ENCODE results near the gene PCSK1N. TPM values are rescaled to one million over a fixed set of nuclear protein-coding genes. Genes with fewer than 3 reads are reported as not detected.
"Not testable (repeated sequence)": the region's sequence is repeated elsewhere in the genome, so short reads cannot be mapped to it uniquely, and the experiment has no call there.

PCSK1N gene
- total and polyA plus RNA-seq, 5 donors = 1.6 to 9.6 (median 5.0) TPM

DNA sequence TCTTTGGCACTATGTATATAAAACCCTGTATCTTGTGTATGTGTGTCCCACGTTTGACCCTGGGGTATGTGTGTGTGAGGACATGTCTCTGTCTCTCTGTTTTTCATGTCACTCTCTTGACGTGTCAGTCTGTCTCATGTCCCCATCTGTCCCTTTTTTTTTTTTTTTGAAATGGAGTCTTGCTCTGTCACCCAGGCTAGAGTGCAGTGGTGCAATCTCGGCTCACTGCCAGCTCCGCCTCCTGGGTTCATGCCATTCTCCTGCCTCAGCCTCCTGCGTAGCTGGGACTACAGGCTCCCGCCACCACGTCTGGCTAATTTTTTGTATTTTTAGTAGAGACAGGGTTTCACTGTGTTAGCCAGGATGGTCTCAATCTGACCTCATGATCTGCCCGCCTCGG lies 16.0 kb downstream of the PCSK1N start:
- intact Hi-C loops (cut with DNase I); ATAC-seq; DNase-seq; H3K27ac ChIP-seq (ENCODE audit: low read length); H3K27me3 ChIP-seq (ENCODE audit: control insufficient read depth, insufficient read depth); H3K9me3 ChIP-seq (ENCODE audit: control insufficient read depth, low read length); H3K4me3 ChIP-seq (ENCODE audit: low read length); H3K4me1 ChIP-seq (ENCODE audit: control insufficient read depth, insufficient read depth, low read length): not testable (repeated sequence)
- WGBS = 88% methylated on average over 9 of the region's 9 CpGs

DNA sequence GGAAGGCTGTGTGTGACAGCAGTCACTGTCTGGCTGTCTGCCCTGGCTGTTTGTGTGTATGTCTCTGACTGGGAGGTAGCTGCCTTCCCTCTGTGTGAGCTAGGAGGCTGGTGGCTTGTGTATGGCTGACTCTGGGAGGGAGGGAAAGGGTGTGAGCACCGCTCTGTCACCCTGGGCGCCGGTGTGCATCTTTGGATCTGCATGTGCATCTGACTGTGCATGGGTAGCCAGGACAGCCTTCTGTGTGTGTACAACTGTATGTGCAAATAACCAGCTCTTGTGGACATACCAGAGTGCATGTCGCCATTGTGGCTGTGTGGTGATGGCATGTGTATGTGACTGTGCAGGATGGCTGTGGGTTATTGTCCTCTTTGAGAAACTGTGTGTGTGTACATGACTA lies 16.5 kb downstream of the PCSK1N start:
- DNase-seq (no peak), ATAC-seq (no peak)
- WGBS = 96% methylated on average over 4 of the region's 4 CpGs
- intact Hi-C loops (cut with DNase I) = no loop called here
- H3K4me3 ChIP-seq (ENCODE audit: low read length) = no peak overlapping the region
- H3K27me3 ChIP-seq (ENCODE audit: control insufficient read depth, insufficient read depth) = no peaks in the 10 kb centered on the region
- no peaks in the 10 kb centered on the region for H3K9me3 ChIP-seq (ENCODE audit: control insufficient read depth, low read length)
- no peaks in the 10 kb centered on the region for H3K4me1 ChIP-seq (ENCODE audit: control insufficient read depth, insufficient read depth, low read length)
- H3K27ac ChIP-seq (ENCODE audit: low read length) = no peak overlapping the region

DNA sequence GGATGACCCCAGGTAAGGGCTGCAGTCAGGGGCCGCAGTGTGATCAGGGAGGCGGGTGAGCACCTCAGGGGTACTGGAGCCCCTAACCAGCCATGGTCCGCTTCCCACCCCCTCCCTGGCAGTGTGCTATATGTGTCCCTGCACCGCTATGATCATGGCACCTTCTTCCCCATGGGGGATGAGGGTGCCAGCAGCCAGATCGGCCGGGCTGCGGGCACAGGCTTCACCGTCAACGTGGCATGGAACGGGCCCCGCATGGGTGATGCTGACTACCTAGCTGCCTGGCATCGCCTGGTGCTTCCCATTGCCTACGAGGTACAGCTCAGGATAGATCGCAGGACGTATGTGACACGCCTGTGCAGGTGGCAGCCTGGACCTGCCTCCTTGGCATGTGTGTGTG lies 17.3 kb downstream of the PCSK1N start:
- intact Hi-C loops (cut with DNase I) = no loop called here
- no peaks in the 10 kb centered on the region for H3K9me3 ChIP-seq (ENCODE audit: control insufficient read depth, low read length)
- ATAC-seq = peak in 1 of 2 donors; percentile 11

DNA sequence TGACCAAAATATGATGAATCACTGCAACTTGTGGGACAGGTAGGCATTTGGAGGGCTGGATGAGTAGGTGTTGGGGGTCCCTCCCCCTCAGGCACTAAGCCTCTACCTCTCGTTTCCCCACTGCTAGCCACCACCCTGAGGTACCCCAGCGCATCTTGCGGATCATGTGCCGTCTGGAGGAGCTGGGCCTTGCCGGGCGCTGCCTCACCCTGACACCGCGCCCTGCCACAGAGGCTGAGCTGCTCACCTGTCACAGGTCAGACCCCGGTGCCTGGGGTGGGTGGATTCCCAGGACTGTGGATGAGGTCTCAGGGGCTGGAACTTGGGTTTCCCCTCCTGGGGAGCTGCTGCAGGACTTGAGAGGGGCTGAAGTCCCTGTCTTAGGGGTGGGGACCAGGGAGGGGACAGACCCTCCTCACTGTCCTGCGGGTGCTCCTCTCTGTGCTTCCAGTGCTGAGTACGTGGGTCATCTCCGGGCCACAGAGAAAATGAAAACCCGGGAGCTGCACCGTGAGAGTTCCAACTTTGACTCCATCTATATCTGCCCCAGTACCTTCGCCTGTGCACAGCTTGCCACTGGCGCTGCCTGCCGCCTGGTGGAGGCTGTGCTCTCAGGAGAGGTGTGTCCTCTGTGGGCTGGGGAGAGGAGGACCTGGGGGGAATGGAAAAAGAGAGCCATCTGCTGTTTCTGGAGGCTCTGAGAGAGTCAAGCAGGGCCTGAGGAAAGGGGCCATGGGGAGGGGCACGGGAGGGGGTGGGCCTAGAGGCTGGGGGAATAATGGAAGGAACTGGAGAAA lies 19.2 kb downstream of the PCSK1N start:
- ATAC-seq = no peak
- Histone ChIP-seq H3K27me3 (ENCODE audit: control insufficient read depth, insufficient read depth) (no peaks in the 10 kb centered on the region), H3K9me3 (ENCODE audit: control insufficient read depth, low read length) (no peaks in the 10 kb centered on the region), H3K4me1 (ENCODE audit: control insufficient read depth, insufficient read depth, low read length) (no peaks in the 10 kb centered on the region), H3K27ac (ENCODE audit: low read length) (no peak overlapping the region), H3K4me3 (ENCODE audit: low read length) (no peak overlapping the region)
- WGBS = 95% methylated on average over 18 of the region's 18 CpGs
- intact Hi-C loops (cut with DNase I) = no loop called here
- DNase-seq = no peak

More for the DNA sequence above, 17.3 kb downstream of the PCSK1N start:
- Histone ChIP-seq H3K27me3 (ENCODE audit: control insufficient read depth, insufficient read depth) (no peaks in the 10 kb centered on the region), H3K4me3 (ENCODE audit: low read length) (no peak overlapping the region), H3K4me1 (ENCODE audit: control insufficient read depth, insufficient read depth, low read length) (no peaks in the 10 kb centered on the region), H3K27ac (ENCODE audit: low read length) (no peak overlapping the region)
- DNase-seq = no peak
- WGBS = 95% methylated on average over 16 of the region's 16 CpGs

DNA sequence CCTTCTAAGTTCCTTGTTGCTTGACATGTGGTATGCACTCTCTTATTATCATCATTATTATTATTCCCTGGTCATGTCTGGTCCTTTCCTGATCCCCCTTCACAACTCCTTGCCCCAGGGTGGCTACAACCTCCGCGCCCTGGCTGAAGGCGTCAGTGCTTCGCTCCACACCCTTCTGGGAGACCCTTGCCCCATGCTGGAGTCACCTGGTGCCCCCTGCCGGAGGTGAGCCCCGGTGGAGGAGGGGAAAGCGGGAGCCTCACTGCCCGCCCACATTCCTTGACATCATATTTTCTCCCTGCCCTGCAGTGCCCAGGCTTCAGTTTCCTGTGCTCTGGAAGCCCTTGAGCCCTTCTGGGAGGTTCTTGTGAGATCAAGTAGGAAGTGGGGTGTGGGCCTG lies 20.1 kb downstream of the PCSK1N start:
- Histone ChIP-seq H3K4me3 (ENCODE audit: low read length) (no peak overlapping the region), H3K27me3 (ENCODE audit: control insufficient read depth, insufficient read depth) (no peaks in the 10 kb centered on the region), H3K27ac (ENCODE audit: low read length) (no peak overlapping the region), H3K4me1 (ENCODE audit: control insufficient read depth, insufficient read depth, low read length) (no peaks in the 10 kb centered on the region), H3K9me3 (ENCODE audit: control insufficient read depth, low read length) (no peaks in the 10 kb centered on the region)
- 89% methylated on average over 8 of the region's 8 CpGs for WGBS
- ATAC-seq (no peak), DNase-seq (no peak)
- intact Hi-C loops (cut with DNase I) = no loop called here

DNA sequence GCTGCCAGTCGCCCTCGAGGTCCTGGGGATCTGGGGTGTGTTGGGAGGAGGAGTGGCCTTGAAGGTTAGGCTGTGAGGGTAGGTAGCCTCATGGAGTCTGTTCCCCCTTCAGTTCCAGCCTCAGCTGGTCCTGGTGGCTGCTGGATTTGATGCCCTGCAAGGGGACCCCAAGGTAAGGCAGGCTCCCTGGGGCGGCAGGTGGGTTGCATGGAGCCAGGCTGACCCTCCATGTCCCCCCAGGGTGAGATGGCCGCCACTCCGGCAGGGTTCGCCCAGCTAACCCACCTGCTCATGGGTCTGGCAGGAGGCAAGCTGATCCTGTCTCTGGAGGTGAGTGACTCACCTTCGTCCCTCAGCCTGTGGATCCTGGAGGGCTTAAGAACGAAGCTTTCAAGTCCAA lies 20.7 kb downstream of the PCSK1N start:
- 95% methylated on average over 8 of the region's 8 CpGs for WGBS
- Histone ChIP-seq H3K9me3 (ENCODE audit: control insufficient read depth, low read length) (no peaks in the 10 kb centered on the region), H3K27ac (ENCODE audit: low read length) (no peak overlapping the region), H3K4me3 (ENCODE audit: low read length) (no peak overlapping the region), H3K4me1 (ENCODE audit: control insufficient read depth, insufficient read depth, low read length) (no peaks in the 10 kb centered on the region), H3K27me3 (ENCODE audit: control insufficient read depth, insufficient read depth) (no peaks in the 10 kb centered on the region)
- ATAC-seq = no peak
- intact Hi-C loops (cut with DNase I) = no loop called here
- DNase-seq = no peak

DNA sequence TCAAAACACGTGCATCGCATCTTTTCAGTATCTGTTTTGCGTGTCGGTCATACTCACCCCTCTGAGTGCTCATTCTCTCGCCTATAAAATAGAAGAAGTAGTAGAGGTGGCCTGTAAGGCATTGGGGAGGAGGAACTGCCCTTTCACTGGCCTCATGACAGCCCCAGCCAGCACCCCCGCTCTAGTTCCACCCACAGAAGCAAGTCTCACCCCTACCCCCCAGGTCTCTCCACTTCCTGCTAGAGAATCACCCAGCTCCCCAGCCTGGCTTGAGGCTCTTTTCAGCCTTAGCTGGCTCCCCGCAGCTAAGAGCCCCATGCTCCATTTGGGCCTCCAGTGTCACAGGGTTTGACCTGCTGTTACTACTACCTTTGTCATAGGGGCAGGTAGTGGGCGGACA lies 21.8 kb downstream of the PCSK1N start:
- DNase-seq (no peak), ATAC-seq (no peak)
- intact Hi-C loops (cut with DNase I) = no loop called here
- WGBS = 97% methylated on average over 8 of the region's 8 CpGs
- H3K4me1 ChIP-seq (ENCODE audit: control insufficient read depth, insufficient read depth, low read length) = no peaks in the 10 kb centered on the region
- H3K27me3 ChIP-seq (ENCODE audit: control insufficient read depth, insufficient read depth) = no peaks in the 10 kb centered on the region
- no peaks in the 10 kb centered on the region for H3K9me3 ChIP-seq (ENCODE audit: control insufficient read depth, low read length)
- H3K4me3 ChIP-seq (ENCODE audit: low read length) = no peak overlapping the region
- H3K27ac ChIP-seq (ENCODE audit: low read length) = no peak overlapping the region

DNA sequence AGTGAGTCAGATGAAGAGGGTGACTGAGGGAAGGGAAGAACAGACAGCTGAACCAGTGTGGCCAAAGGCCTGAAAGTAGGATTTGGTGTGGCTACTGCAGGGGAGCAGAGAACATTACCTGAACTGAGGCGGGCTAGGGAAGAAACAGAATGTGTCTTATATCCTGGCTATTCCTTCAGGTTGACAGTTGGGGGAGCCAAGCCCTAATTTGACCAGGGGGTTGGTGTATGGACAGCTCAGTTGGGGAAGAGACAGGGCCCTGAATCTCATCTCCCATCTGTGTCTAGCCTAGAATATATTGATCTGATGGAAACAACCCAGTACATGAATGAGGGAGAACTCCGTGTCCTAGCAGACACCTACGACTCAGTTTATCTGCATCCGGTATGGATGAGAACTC lies 29.3 kb downstream of the PCSK1N start:
- intact Hi-C loops (cut with DNase I) = no loop called here
- no peak overlapping the region for H3K27ac ChIP-seq (ENCODE audit: low read length)
- H3K4me3 ChIP-seq (ENCODE audit: low read length) = no peak overlapping the region
- no peak for DNase-seq
- H3K4me1 ChIP-seq (ENCODE audit: control insufficient read depth, insufficient read depth, low read length) = no peaks in the 10 kb centered on the region
- H3K9me3 ChIP-seq (ENCODE audit: control insufficient read depth, low read length) = no peaks in the 10 kb centered on the region
- WGBS = 93% methylated on average over 4 of the region's 4 CpGs
- H3K27me3 ChIP-seq (ENCODE audit: control insufficient read depth, insufficient read depth) = no peaks in the 10 kb centered on the region
- no peak for ATAC-seq

DNA sequence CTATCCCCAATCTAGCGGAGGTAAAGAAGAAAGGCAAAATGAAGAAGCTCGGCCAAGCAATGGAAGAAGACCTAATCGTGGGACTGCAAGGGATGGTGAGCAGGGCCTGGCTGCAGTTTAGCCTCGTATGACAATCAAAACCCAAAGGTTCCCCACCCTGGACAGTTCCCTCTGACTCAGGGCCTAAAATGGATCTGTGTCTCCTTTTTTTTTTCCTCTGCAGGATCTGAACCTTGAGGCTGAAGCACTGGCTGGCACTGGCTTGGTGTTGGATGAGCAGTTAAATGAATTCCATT lies 32.6 kb downstream of the PCSK1N start:
- Histone ChIP-seq H3K4me3 (ENCODE audit: low read length) (peak overlapping the region; percentile 65), H3K4me1 (ENCODE audit: control insufficient read depth, insufficient read depth, low read length) (no peaks in the 10 kb centered on the region), H3K9me3 (ENCODE audit: control insufficient read depth, low read length) (no peaks in the 10 kb centered on the region), H3K27me3 (ENCODE audit: control insufficient read depth, insufficient read depth) (no peaks in the 10 kb centered on the region), H3K27ac (ENCODE audit: low read length) (peak overlapping the region; percentile 92)
- ATAC-seq (no peak), DNase-seq (no peak)
- intact Hi-C loops (cut with DNase I) = no loop called here
- 50% methylated on average over 4 of the region's 4 CpGs for WGBS

DNA sequence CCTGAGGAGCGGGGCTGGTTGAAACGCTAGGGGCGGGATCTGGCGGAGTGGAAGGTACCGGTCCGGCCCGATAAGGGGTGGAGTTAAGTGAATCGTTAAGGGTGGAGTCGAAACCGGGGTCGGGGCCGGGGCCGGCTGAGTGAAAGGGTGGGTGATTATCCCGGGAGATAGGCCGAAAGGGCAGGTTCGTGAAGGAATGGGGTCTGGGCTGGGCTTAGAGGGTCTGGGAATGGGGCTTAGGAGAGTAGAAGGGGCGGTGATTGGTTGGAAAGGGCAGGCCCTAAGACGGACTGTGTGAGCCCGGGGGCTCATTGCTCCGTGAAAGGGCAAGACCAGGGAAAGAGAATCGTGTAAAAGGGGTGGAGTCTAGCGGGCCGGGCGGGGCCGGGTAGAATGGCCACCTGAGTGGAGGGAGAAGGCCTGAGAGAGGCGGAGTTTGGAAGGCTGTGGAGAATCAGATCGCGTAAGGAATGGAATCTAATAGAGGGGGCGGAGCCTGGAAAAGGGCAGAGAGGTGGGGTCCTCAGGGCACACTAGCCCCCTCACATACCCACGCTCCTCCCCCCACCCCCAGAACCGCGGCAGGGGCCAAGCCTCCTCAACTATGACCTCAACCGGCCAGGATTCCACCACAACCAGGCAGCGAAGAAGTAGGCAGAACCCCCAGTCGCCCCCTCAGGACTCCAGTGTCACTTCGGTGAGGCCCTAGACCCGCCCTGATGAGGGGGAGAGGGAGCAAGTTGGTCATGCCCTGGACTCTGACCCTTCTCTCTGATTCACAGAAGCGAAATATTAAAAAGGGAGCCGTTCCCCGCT lies 33.1 kb downstream of the PCSK1N start:
- intact Hi-C loops (cut with DNase I) = no loop called here
- H3K4me3 ChIP-seq (ENCODE audit: low read length) = peak overlapping the region; percentile 65
- peak overlapping the region; percentile 92 for H3K27ac ChIP-seq (ENCODE audit: low read length)
- 5% methylated on average over 40 of the region's 40 CpGs for WGBS
- no peaks in the 10 kb centered on the region for H3K9me3 ChIP-seq (ENCODE audit: control insufficient read depth, low read length)
- DNase-seq (peak; percentile 87 to 95 (median 90)), ATAC-seq (peak; percentile 72 to 80)
- H3K4me1 ChIP-seq (ENCODE audit: control insufficient read depth, insufficient read depth, low read length) = no peaks in the 10 kb centered on the region
- H3K27me3 ChIP-seq (ENCODE audit: control insufficient read depth, insufficient read depth) = no peaks in the 10 kb centered on the region

DNA sequence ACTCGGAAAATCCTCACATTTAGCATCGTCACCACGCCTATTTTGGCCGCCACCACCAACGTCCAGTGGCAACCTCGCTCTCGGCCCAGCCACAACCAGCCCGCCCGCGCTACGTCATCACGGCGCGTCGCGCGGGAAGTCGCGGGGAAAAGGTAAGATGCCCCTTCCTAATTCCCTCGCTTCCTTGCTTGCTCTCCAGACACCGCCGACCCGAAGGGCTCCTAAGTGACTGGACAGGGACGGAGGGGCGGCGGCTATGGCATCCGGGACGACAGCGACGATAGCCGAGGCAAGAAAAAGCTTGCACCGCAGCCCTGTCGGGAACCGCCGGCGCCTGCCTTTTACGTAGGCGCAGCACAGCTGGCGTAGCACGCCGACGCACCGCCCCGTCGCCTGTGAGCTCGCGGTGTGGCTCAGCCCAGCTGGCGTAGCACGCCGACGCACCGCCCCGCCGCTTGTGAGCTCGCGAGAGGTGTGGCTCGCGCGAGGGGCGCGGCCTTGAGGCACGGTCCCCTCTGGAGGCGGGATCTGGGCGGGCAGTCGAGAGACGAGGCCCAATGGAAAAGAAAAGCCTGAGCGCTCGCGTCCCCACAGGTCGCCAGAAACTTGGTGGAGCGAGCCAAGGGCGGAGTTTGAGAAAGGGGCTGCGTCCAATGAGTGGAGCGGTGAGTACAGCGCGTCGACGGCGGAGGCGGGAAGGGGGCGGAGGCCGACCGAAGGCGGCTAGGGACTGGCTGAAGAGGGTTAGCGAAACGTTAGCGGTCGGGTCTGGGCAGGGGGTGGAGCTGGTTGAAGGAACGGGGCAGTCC lies 33.9 kb downstream of the PCSK1N start, which contains the start of gene HDAC6:
HDAC6 (plus strand) TSS at position 788 of the 809 bp plus-strand sequence. CDS start 626 bp downstream, outside the sequence.
- Histone ChIP-seq H3K9me3 (ENCODE audit: control insufficient read depth, low read length) (no peaks in the 10 kb centered on the region), H3K27me3 (ENCODE audit: control insufficient read depth, insufficient read depth) (no peaks in the 10 kb centered on the region), H3K27ac (ENCODE audit: low read length) (peak within 1 kb of the TSS; percentile 92), H3K4me1 (ENCODE audit: control insufficient read depth, insufficient read depth, low read length) (no peaks in the 10 kb centered on the region), H3K4me3 (ENCODE audit: low read length) (peak within 1 kb of the TSS; percentile 65)
- WGBS = under 1% methylated on average over 89 of the region's 89 CpGs
- ATAC-seq (peak; percentile 96 to 97), DNase-seq (peak; percentile 97 to 99 (median 98))
- intact Hi-C loops (cut with DNase I) = no loop called here

Data from right cardiac atrium (tissue), 5 donors.